CD4-positive, alpha-beta T cell treated with Interferon gamma for 1 hour (primary cell): ENCODE data around the gene RBFOX1.

Experiments used
- DNase-seq: peaks from one replicate; pipeline ENCODE4 v3.0.0-alpha.2; 2020

The RBFOX1 gene

DNA sequence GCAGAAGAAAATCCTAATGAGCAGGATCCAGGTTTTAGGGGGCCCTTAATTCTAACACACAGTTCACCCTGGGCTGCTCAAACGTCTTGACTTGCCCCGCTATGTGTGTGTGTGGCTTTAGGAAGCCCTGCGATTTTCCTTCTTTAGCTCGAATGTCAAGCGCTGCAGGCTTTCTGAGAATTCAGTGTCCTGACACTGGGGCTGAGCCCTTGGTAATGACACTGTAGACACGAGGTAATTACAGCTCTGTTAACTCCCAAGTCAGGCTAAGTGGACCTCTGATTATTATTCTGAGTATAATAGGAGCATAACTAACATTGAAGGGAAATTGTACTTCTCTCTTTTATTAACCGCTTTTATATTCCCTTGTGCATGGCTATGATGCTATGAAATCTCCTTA lies 202.1 kb downstream of the RBFOX1 start:
- DNase-seq, result no peak

DNA sequence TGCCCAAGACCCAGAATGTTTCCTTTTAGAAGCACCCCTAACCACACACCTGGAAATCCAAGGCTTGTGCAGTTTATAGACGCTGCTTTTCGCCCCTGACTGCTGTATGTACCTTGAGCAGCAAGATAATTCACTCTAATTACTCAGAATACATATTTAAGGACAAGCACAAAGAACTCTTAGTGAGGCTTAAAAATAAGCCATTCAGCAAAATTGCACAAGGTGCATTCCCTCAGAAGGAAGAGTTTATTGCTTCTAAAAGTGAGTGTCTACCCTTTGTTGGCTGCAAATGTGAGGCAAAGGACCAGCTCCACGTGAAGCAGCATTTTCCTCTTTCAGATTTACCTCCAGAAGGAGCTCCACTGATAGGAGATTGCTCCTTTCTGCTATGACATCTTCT lies 208.4 kb downstream of the RBFOX1 start:
- DNase-seq, result no peak

DNA sequence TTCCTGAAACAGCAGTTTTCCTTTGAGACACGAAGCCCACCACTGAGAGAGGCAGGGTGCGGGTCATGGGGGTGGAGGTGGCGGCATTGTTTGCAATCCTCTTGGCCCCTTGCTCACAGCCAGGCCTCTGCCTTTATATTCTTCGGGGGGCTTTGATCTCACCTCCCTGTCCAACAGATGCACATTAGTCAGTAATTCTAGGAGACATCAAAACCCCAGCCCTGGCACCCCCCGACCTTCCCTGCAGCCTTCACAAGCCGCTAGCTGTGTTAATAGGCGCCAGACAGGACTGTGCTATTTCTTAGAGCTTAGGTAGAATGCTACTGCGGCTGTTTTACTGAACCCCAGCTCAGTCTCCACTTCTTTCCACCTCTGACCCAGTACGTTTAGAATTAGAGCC lies 212.6 kb downstream of the RBFOX1 start:
- DNase-seq, result no peak

DNA sequence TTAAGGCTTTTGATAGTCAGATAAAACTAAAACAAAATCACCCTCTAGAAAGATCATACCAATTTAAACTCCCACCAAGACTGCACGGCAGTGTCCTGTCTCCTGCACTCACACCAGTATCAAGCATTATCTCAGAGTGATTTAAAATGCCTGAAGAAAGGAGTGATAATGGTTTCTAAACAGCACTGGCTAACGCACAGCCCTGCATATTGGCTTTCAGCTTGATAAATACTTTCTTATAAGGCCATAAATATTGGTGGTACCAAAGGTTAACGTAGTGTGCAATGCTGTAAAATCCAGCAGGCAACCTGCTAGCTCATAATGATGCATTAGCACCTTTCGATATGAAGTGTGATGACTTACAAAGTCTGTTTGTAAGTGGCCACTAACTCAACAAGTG lies 214.3 kb downstream of the RBFOX1 start:
- no peak for DNase-seq

DNA sequence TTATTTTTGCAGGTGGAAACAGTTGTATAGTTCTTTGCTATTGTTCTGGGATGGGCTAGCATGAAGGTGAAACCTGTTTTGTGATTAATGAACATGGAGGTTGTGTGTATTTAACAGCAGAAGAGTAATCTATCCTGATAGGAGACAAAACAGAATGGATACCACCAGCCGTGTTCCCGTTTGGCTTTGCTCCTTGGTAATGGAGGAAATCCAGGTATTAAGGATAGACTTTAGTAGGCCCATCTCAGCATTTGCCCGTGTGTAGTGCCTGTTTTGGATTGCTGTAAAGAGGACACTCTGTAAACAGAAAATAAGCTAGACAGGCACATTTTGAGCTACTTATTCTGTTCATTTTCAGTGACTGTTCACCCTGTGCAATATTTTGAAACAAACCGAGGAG lies 215.1 kb downstream of the RBFOX1 start:
- DNase-seq, result no peak

DNA sequence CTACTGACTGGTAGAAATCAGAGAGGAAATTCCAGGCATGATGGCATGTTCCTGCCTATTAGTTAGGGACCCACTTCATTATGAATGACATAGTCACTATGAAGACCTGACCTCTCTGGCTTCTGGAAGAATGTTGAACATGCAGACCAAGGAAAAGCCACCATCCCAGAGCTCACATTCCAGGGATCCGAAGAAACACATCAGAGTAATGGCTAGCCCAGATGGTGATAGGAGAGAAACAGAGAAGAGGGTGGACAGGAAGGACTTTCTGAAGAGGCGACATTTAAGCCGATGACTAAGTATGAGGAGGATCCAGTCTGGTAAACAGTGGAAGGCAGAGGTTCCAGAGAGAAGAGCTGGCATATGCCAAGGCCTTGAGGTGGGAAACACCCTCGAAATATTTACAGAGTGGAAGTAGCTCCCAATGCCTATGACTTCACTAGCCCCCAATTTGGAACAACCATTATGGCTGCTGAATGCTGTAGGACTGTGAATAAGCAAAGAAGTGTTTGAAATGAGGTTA lies 216.2 kb downstream of the RBFOX1 start:
- no peak for DNase-seq

DNA sequence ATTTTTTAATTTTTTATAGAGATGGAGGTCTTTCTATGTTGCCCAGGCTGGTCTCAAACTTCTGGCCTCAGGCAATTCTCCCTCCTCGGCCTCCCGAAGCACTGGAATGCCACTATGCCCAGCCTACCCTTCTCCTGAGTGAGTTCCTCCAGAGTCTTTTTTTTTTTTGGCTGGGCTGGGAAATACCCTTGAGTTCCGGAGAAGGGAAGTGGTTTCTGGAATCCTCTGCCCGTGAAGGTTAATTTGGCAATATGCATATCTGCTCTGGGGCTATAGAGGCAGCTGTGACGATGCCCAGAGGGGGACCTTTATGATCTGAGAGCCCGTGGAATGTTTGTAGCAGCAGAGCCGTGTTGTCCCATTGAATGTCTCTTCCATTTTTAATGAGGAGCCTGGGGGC lies 217.5 kb downstream of the RBFOX1 start:
- DNase-seq, result no peak

DNA sequence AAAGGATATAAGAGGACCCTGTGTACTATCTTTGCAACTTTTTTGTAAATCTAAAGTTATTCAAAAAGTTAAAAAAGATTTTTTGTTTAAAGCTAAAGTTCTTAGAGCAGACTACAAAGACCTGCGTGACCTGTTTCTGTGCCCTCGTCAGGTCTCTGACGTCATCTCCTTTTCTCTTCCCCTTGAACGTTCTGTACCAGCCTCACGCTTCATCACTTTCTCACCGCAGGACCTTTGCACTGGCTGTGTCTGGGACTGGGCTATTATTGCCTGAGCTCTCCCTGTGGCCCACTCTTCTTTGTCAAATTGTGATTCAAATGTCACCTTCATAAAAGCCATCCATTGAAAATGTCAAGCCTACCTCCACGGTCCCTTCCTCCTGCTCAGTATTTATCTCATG lies 222.8 kb downstream of the RBFOX1 start:
- DNase-seq, result no peak

DNA sequence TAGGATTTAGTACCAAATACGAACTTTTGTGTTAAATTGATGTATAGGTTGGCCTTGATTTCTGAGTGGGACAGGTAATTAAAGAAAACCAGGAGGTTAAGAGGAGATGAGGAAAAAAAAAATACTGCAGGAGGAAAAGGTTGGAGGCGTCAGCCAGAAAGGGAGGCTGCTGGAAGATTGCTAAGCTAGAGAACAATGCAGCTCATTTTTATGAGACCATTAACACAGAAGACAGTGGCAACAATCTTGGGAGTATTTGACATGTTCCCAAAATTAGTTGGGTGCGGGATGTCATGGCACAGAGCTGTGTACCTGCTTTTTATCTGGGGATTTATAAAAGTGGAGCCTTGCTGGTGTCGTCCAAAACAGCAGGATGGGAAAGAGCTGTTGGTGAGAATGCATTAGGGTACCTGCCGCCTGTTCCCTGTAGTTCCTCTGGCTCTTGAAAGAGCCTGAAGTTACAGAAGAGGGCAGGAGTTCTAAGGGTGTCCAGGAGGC lies 229.3 kb downstream of the RBFOX1 start:
- no peak for DNase-seq

DNA sequence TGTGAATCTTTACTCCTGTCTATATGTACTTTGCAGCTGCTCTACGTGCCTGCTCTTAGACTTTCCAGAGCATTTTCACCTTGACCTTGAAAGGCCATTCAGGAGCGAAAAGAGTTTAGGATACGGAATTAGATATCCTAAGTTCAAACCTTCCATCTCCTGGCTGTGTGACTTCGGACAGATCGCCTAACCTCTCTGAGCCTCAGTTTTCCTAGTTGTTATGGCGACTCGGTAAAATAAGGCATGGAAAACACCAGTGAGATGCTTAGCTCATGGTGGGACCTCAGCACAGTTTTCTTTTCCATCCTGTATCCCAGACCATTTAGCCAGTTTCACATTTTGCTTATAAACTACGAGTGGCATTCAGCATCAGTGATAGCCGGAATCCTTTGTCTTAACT lies 233.7 kb downstream of the RBFOX1 start:
- no peak for DNase-seq

DNA sequence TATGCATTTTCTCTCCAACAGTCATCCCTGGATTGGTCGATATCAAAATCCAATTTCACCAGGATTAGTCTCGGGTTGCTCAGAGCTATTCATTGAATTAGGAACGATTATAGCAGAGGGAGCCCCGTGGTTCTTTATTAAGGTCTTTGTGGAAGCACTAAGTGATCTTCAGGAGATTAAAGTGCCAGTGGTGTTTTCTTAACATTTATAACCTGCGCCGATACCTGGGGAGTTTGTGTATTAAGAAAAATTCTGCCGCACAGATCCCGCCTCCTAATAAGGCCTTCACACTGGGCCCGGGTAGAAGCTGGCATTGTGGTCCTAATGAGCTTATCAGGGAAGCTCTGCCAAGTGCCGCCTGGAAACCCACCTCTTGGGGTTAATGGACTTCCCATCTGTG lies 238.7 kb downstream of the RBFOX1 start:
- no peak for DNase-seq

DNA sequence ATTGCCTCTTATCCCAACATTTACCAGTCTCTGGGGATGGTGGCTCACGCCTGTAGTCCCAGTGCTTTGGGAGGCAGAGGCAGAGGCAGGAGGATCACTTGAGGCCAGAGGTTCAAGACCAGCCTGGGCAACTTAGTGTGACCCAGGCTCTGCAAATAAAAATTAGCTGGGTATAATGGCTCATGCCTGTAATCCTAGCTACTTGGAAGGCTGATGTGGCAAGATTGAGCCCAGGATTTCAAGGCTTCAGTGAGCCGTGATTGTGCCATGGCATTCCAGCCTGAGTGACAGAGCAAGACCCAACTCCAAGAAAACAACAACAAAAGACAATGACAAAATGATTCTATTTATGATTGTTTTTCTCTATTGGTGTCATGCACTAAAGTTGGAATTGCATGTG lies 244.9 kb downstream of the RBFOX1 start:
- no peak for DNase-seq

DNA sequence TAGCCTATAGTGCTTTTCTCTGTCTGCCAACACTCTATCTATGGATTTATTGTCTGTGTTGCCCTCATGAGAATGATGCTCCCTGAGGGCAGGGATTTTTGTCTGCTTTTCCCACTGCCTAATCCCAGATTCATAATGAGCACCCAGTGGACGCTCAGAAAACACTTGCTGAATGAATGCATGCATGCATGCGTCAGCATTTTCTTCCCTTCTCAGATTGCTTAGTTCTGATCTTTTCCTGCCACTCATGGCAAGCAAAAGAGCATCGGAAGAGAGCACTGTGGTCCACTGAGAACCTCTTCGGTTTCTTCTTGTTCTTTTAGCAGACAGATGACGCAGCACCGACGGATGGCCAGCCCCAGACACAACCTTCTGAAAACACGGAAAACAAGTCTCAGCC lies 246.8 kb downstream of the RBFOX1 start:
- no peak for DNase-seq

DNA sequence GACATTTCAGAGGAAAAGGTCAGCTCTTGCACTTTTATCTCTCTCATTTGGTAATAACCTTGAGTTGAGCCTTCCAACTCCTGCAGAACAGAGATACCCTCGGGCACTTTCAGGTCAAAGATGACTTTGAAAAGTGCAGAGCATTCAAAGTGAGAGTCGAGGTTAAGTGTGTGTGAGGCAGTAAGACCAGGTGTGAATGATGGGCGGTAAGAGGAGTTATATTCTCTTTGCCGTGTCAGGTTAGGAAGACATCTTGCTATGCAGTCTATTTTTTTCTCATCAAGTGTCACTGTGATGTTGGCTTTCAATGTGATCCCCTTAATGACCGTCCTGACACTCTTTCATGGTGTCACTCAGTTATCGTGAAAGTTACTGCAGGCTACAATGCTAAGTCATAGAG lies 248.5 kb downstream of the RBFOX1 start:
- DNase-seq, result no peak

DNA sequence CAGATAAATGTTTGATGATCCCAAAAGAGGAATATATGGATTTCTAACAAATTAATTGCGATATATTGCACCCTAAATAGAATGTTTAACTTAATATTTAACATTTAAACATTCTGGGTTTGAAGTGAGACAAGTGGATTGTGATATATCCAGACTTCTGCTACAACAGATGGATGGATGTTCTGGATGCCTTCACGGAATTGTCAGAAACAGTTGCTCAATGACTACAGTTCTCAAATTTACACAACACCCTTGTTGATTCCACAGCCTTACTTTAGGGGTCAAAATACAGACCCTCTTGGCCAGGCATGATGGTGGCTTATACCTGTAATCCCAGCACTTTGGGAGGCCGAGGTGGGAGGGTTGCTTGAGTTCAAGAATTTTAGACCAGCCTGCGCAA lies 250.8 kb downstream of the RBFOX1 start:
- DNase-seq, result no peak

DNA sequence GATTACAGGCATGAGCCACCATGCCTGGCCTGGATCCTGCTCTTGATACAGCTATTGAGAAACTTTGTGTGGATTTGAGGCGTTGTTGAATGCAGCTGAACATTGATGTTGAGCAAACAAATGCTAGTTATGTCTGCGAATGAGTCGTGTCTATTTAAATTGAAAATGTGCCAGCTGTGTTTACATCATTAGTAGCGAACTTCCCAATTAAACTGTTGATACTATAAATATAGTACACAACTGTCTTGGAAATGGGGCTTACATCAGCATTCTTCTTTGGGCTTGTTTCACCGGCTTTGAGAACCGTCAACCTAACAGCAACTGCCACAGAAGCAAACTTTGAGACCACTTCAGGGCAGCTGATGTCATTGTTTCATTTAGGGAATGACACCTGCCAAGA lies 251.9 kb downstream of the RBFOX1 start:
- no peak for DNase-seq

DNA sequence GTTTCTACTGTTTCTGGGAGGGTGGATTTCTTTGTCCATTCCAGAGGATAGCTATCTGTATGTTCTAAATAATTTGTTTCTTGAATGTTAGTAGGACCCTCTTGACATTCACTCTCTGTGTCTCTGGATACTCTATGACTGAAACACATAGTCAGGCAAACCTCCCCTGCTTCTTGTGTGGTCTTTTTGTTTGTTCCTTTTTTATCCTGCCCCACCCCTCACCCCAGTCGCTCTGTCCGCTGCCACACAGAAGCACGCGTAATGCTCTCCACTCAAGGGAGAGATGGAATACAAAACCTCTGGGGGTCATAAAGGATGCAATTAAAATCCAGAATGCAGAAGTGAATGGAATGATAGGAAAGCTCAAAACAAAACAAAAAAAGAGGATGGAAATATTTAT lies 253.1 kb downstream of the RBFOX1 start:
- DNase-seq, result no peak

DNA sequence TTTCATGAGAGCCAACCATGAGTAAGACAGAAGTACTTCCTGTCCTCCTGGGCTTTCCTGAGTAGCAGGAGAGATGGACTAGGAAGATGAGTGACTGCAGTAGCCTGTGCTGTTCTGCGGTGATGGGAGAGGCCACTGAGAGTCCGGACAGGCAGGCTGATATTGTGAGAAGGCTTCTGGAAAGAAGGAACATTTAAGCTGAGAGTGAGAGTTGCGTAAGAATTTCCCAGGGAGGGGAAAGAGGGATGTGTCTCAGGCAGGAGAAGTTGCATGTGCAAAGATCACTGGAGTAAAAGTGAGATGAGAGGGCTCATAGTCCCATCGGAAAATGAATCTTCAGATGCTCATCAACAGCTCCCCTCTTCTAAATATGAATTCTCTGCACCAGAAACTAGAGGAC lies 258.3 kb downstream of the RBFOX1 start:
- no peak for DNase-seq

DNA sequence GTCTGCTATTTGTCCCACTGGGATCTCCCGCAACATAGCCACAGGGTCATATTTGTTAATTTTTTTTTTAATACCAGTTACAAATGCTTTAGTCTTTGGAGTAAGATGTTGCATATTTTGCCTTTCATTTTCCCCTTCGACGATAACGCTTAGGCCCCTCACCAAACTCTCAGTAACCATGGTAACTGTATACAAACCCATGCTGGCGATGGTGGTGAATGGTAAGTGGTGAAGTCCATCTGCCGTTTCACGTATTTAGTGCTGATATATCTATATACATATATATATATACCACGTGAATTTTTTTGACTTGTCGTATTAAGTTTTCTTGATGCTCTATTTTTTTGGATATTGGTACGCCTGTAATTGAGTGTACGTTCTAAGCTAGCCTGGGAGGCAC lies 263.7 kb downstream of the RBFOX1 start:
- no peak for DNase-seq

DNA sequence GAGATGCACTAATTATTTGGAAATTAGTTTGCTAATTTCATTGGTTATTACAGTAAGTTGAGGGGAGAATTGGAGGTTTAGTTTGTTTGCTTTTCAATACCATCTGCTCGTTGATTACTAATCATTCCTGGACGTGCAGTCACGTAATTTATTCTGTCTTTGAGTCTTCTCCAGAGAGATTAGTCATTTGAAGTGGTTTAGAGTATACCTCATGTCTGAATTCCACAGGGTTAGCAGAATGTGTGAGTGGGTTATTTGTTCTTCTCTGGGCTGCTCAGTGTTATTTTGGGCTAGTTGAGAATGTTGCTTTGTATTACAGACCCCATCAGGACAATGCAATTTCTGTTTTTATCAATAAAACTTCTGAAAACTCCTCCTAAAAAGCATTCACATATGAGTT lies 265.0 kb downstream of the RBFOX1 start:
- DNase-seq, result no peak

DNA sequence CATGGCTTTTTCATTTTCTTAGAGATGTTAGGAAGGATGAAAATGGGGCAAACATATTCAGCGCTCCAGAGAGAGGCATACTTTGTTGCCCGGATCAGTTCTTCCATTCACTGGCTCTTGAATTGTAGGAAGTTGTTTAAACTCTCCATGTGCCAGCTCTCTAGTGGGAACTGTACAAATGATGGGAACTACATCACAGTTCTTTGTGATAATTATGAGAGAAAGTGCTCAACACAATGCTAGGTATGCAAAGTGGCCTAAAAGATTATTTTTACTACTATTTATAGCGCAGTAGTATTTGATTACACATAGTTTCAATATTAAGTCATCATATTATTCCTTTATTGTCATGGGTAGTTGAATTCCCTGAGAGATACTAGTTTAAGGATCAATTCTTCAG lies 268.5 kb downstream of the RBFOX1 start:
- DNase-seq, result no peak

DNA sequence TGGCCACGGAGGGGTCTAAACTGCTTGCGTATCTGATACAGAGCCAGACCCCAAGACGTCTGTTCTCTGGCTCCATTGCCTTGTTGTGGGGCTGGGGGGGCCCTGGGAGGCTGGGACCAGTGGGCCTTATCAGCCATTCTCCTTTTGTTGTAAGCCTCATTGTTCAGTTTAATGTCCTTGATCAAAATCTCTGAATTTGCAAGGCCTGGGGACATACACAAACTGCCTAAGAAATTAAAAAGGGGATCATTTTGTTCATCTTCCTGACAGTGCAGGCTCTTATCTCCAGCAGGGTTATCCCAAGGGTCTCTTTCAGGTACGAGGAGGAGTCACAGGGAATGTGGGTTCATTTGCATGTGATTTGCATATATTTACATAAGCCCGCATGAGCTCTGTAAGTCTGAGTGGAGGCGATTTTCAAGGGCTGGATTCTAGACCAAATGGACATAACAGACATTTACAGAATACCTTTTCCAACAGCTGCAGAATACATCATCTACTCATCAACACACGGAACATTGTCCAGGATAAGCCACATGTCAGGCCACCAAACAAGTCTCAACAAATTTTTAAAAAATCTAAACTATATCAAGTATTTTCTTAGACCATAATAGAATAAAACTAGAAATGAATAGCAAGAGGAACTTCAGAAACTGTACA lies 269.8 kb downstream of the RBFOX1 start:
- no peak for DNase-seq

DNA sequence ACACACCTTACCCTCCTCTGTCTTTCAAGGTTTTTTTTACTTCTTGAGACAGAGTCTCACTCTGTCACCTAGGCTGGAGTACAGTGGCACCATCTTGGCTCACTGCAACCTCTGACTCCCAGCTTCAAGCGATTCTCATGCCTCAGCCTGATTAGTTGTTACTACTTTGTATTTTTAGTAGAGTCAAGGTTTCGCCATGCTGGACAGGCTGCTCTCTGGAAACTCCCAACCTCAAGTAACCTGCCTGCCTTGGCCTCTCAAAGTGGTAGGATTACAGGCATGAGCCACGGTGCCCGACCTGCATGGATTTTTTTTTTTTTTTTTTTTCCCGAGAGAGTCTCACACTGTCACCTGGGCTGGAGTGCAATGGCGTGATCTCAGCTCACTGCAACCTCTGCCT lies 273.2 kb downstream of the RBFOX1 start:
- DNase-seq, result no peak

DNA sequence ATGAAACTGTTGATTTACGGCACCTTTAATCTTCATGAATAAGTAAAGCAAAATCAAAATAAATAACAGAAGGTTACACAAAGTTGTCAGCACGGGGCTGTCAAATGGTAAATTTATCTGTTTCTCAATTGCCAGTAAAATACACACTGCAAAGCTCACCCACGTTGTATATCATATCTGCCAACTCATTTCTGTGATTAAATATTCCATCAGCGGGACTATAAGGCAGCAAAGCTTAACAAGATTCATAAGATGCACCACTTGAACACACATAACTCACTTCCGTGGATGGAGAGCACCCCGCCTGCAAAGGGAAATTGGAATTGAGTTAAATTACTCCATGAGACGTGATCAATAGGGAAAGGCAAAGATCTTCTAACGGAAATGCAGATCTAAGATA lies 280.0 kb downstream of the RBFOX1 start:
- DNase-seq, result no peak

DNA sequence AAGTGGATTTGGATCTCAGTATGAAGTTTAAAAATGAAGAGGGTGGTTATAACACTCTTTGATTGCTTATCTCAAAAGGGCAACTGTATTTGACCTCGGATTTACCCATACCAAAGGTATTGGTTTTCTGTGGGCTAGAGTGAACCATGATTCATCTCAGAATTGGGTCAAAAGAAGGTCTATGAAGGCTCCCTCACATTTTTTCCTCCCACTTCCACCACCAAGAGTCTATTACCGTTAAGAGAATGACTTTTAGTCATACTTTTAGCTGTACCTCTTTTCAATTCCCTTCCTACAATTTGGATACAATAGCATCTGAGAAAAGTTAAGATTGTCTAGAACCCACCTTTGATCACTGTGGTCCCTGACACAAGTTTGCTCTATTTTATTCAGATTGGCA lies 280.9 kb downstream of the RBFOX1 start:
- no peak for DNase-seq
